SK-N-SH (cell line): ENCODE measurements around the gene USP17L15.
"Not testable (repeated sequence)": the region's sequence is repeated elsewhere in the genome, so short reads cannot be mapped to it uniquely, and the experiment has no call there.

Experiments used
- CTCF ChIP-seq: fragments of 200-600 bp; sonication (generic); IDR thresholded peaks from 2 replicates; pipeline ENCODE4 v1.6.1; 2017; ENCODE audit warnings: antibody characterized with exemption, mild to moderate bottlenecking, moderate library complexity
- EP300 ChIP-seq, 2 experiments: IDR thresholded peaks; 2 replicates each; pipeline versions ENCODE4 v1.4.0 to v1.6.1; 2012; ENCODE audit warnings: borderline replicate concordance in 1 of 2, low read depth in 1 of 2, low read length in 1 of 2
- EZH2phosphoT487 ChIP-seq: fragments of 200-600 bp; sonication (generic); IDR thresholded peaks from 2 replicates; pipeline ENCODE4 v1.6.1; 2017; ENCODE audit warnings: low read depth, mixed run types, mild to moderate bottlenecking, antibody characterized with exemption, moderate library complexity, borderline replicate concordance
- FOXM1 ChIP-seq: IDR thresholded peaks from 2 replicates; pipeline ENCODE4 v1.4.0; 2012; ENCODE audit warnings: low read depth, mild to moderate bottlenecking
- GABPA ChIP-seq: IDR thresholded peaks from 2 replicates; pipeline ENCODE4 v1.4.0; 2012; ENCODE audit warnings: low read depth, mild to moderate bottlenecking
- IRF3 ChIP-seq: fragments of 150-350 bp; IDR thresholded peaks from 2 replicates; pipeline ENCODE4 v1.6.1; 2016; ENCODE audit warnings: mild to moderate bottlenecking, low read depth, low read length
- JUND ChIP-seq: IDR thresholded peaks from 2 replicates; pipeline ENCODE4 v1.4.0; 2012
- MAX ChIP-seq: IDR thresholded peaks from 2 replicates; pipeline ENCODE4 v1.4.0; 2012; ENCODE audit warnings: low read depth
- MEF2A ChIP-seq: IDR thresholded peaks from 2 replicates; pipeline ENCODE4 v1.4.0; 2012; ENCODE audit warnings: low read depth, borderline replicate concordance
- MXI1 ChIP-seq: IDR thresholded peaks from 2 replicates; pipeline ENCODE4 v1.6.1; 2012; ENCODE audit warnings: mild to moderate bottlenecking, low read depth, low read length, improper control_type of control experiment
- NFIC ChIP-seq: IDR thresholded peaks from 2 replicates; pipeline ENCODE4 v1.4.0; 2012; ENCODE audit warnings: borderline replicate concordance
- POLR2AphosphoS5 ChIP-seq: IDR thresholded peaks from 2 replicates; pipeline ENCODE4 v1.6.1; 2012; ENCODE audit warnings: low read depth, low read length
- TAF1 ChIP-seq: IDR thresholded peaks from 2 replicates; pipeline ENCODE4 v1.6.1; 2012; ENCODE audit warnings: low read depth, mild to moderate bottlenecking, low read length, moderate library complexity, borderline replicate concordance
- TF ChIP-seq, protein P1 (sequence below): IDR thresholded peaks from 2 replicates; pipeline ENCODE4; 2012

- not testable (repeated sequence) for TF ChIP-seq FOXM1; MAX; CTCF; POLR2AphosphoS5; NFIC; GABPA; MEF2A; EP300 (IDR thresholded peaks at IDR 0.05; ENCODE audit: borderline replicate concordance in 1 of 2, low read depth in 1 of 2, low read length in 1 of 2); JUND; MXI1; EZH2phosphoT487; IRF3; TAF1
- TF ChIP-seq, protein P1, sequence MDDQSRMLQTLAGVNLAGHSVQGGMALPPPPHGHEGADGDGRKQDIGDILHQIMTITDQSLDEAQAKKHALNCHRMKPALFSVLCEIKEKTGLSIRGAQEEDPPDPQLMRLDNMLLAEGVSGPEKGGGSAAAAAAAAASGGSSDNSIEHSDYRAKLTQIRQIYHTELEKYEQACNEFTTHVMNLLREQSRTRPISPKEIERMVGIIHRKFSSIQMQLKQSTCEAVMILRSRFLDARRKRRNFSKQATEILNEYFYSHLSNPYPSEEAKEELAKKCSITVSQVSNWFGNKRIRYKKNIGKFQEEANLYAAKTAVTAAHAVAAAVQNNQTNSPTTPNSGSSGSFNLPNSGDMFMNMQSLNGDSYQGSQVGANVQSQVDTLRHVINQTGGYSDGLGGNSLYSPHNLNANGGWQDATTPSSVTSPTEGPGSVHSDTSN, result not testable (repeated sequence)
Measured at GRCh38 chr4:9271719-9272118, 37.5 kb downstream of the USP17L15 start.
